ENCODE data around the gene ZCCHC7. TPM values are rescaled to one million over a fixed set of nuclear protein-coding genes. Genes with fewer than 3 reads are reported as not detected.
"Not testable (repeated sequence)": the region's sequence is repeated elsewhere in the genome, so short reads cannot be mapped to it uniquely, and the experiment has no call there.

ZCCHC7 gene
- total RNA-seq, result 39.5 TPM

GRCh38 chr9:37119907-37120842 lies at the start of gene ZCCHC7:
Gene ZCCHC7, plus strand, starts transcription at chr9:37120574.
- DNase-seq (ENCODE audit: low spot score in 2 of 2) (peak; percentile 92 to 96), FAIRE-seq (no peak)

- not testable (repeated sequence) for DNase-seq (ENCODE audit: low spot score in 2 of 2); FAIRE-seq
Observed at GRCh38 chr9:37074790-37075189, 45.6 kb upstream of the ZCCHC7 start.

- DNase-seq (ENCODE audit: low spot score in 2 of 2), result peak; percentile 89
- no peak for FAIRE-seq
Observed at GRCh38 chr9:37079370-37080164, 40.8 kb upstream of the ZCCHC7 start.

GRCh38 chr9:37080165-37080628 lies 40.2 kb upstream of the ZCCHC7 start:
- not testable (repeated sequence) for DNase-seq (ENCODE audit: low spot score in 2 of 2); FAIRE-seq

GRCh38 chr9:37081507-37081906 lies 38.9 kb upstream of the ZCCHC7 start:
- not testable (repeated sequence) for FAIRE-seq; DNase-seq (ENCODE audit: low spot score in 2 of 2)

- DNase-seq (ENCODE audit: low spot score in 2 of 2), result no peak
- no peak for FAIRE-seq
Observed at GRCh38 chr9:37082214-37082765, 38.1 kb upstream of the ZCCHC7 start.

GRCh38 chr9:37083654-37084053 lies 36.7 kb upstream of the ZCCHC7 start:
- DNase-seq (ENCODE audit: low spot score in 2 of 2) (no peak), FAIRE-seq (no peak)

- DNase-seq (ENCODE audit: low spot score in 2 of 2), result no peak
- FAIRE-seq, result no peak
Observed at GRCh38 chr9:37085233-37085632, 35.1 kb upstream of the ZCCHC7 start.

GRCh38 chr9:37092714-37093295 lies 27.6 kb upstream of the ZCCHC7 start:
- FAIRE-seq; DNase-seq (ENCODE audit: low spot score in 2 of 2): not testable (repeated sequence)

- FAIRE-seq (no peak), DNase-seq (ENCODE audit: low spot score in 2 of 2) (no peak)
Observed at GRCh38 chr9:37094751-37095150, 25.6 kb upstream of the ZCCHC7 start.

- DNase-seq (ENCODE audit: low spot score in 2 of 2) (no peak), FAIRE-seq (no peak)
Observed at GRCh38 chr9:37096628-37097027, 23.7 kb upstream of the ZCCHC7 start.

- FAIRE-seq, result no peak
- DNase-seq (ENCODE audit: low spot score in 2 of 2), result no peak
Observed at GRCh38 chr9:37097294-37097693, 23.1 kb upstream of the ZCCHC7 start.

GRCh38 chr9:37100327-37100726 lies 20.0 kb upstream of the ZCCHC7 start:
- FAIRE-seq (no peak), DNase-seq (ENCODE audit: low spot score in 2 of 2) (no peak)

GRCh38 chr9:37100741-37101140 lies 19.6 kb upstream of the ZCCHC7 start:
- no peak for DNase-seq (ENCODE audit: low spot score in 2 of 2)
- FAIRE-seq, result no peak

- FAIRE-seq (no peak), DNase-seq (ENCODE audit: low spot score in 2 of 2) (no peak)
Observed at GRCh38 chr9:37102486-37102885, 17.9 kb upstream of the ZCCHC7 start.

- FAIRE-seq, result no peak
- no peak for DNase-seq (ENCODE audit: low spot score in 2 of 2)
Observed at GRCh38 chr9:37104183-37104889, 16.0 kb upstream of the ZCCHC7 start.

- DNase-seq (ENCODE audit: low spot score in 2 of 2) (no peak), FAIRE-seq (no peak)
Observed at GRCh38 chr9:37105234-37105633, 15.1 kb upstream of the ZCCHC7 start.

- no peak for FAIRE-seq
Observed at GRCh38 chr9:37107701-37108100, 12.7 kb upstream of the ZCCHC7 start.

GRCh38 chr9:37114442-37114841 lies 5.9 kb upstream of the ZCCHC7 start:
- FAIRE-seq, result not testable (repeated sequence)

More at GRCh38 chr9:37107701-37108100, 12.7 kb upstream of the ZCCHC7 start:
- DNase-seq (ENCODE audit: low spot score in 2 of 2), result no peak

GRCh38 chr9:37117956-37118355 lies 2.4 kb upstream of the ZCCHC7 start:
- DNase-seq (ENCODE audit: low spot score in 2 of 2) (no peak), FAIRE-seq (no peak)

More at GRCh38 chr9:37114442-37114841, 5.9 kb upstream of the ZCCHC7 start:
- not testable (repeated sequence) for DNase-seq (ENCODE audit: low spot score in 2 of 2)
